B cell (primary cell): ENCODE data around the gene UBAC2. TPM values are rescaled to one million over a fixed set of nuclear protein-coding genes. Genes with fewer than 3 reads are reported as not detected.
A peak's percentile ranks its signal among the peaks of the same experiment; 100 is the strongest.

Source experiments
- ATAC-seq: fragments of 200-7000 bp; cut with Tn5 transposase; one replicate; pipeline ENCODE4 v1.10.0; 2021; ENCODE audit warnings: low read depth, mild to moderate bottlenecking, moderate number of reproducible peaks, moderate library complexity
- CTCF ChIA-PET: fragments of 350-600 bp; sonication (Branson Sonifier 250); formaldehyde crosslinking; loops from one replicate; lab custom pipeline; 2021; ENCODE audit warnings: antibody characterized with exemption, inconsistent platforms; lab: Charles Lee
- POLR2A ChIA-PET: fragments of 350-600 bp; sonication (Branson Sonifier 250); formaldehyde crosslinking; loops from one replicate; lab custom pipeline; 2021; ENCODE audit warnings: antibody characterized with exemption; lab: Charles Lee
- DNase-seq: peaks from one replicate; pipeline ENCODE4 v3.0.0; 2013
- H2AFZ ChIP-seq: 2 replicates; pipeline ENCODE4 v1.6.1; 2012; ENCODE audit warnings: mild to moderate bottlenecking, low read depth, low read length; ENCODE audit not compliant: insufficient read depth, poor library complexity, severe bottlenecking
- H3K27ac ChIP-seq, 2 donors: 1 replicate in 1 of 2; 2 replicates in 1 of 2; pipeline ENCODE4 v1.5.1; 2012 to 2013; ENCODE audit warnings: low read length in 2 of 2, mild to moderate bottlenecking in 2 of 2, moderate library complexity in 1 of 2
- H3K27me3 ChIP-seq, 4 experiments: fragments of 200-600 bp in 1 of 4; sonication (generic) in 1 of 4; replicated peaks in 1 of 4; 1 replicate in 2 of 4; 2 replicates in 2 of 4; pipeline versions ENCODE4 v1.6.1 to v1.7.0; 2013 to 2016; ENCODE audit warnings: low read length in 3 of 4, mild to moderate bottlenecking in 2 of 4, mixed read lengths in 1 of 4, moderate library complexity in 1 of 4; ENCODE audit not compliant: insufficient read depth in 4 of 4, control insufficient read depth in 3 of 4; ENCODE audit errors: control extremely low read depth in 1 of 4
- H3K36me3 ChIP-seq, 2 experiments: replicated peaks in 1 of 2; 1 replicate in 1 of 2; 2 replicates in 1 of 2; pipeline versions ENCODE4 v1.6.1 to v1.7.1; 2013; ENCODE audit warnings: low read length in 1 of 2; ENCODE audit not compliant: insufficient read depth in 2 of 2, control insufficient read depth in 1 of 2; ENCODE audit errors: control extremely low read depth in 1 of 2, extremely low read depth in 1 of 2
- H3K4me1 ChIP-seq, 2 donors: fragments of 200-600 bp in 1 of 2; sonication (generic) in 1 of 2; 1 replicate in 1 of 2; 2 replicates in 1 of 2; pipeline versions ENCODE4 v1.5.1 to v1.6.1; 2013 to 2017; ENCODE audit warnings: low read length in 2 of 2; ENCODE audit not compliant: control insufficient read depth in 2 of 2, insufficient read depth in 2 of 2
- H3K4me2 ChIP-seq: replicated peaks from 2 replicates; pipeline ENCODE3; 2012; ENCODE audit warnings: mild to moderate bottlenecking, low read depth, low read length; ENCODE audit not compliant: poor library complexity, severe bottlenecking
- H3K4me3 ChIP-seq, 5 experiments: fragments of 200-600 bp in 1 of 5; sonication (generic) in 1 of 5; 1 replicate in 3 of 5; 2 replicates in 2 of 5; pipeline versions ENCODE4 v1.5.1 to v1.7.0; 2011 to 2016; ENCODE audit warnings: low read length in 4 of 5, mild to moderate bottlenecking in 4 of 5, low read depth in 2 of 5, control low read depth in 1 of 5, moderate library complexity in 1 of 5; ENCODE audit not compliant: insufficient read depth in 1 of 5; ENCODE audit errors: control extremely low read depth in 1 of 5, extremely low read depth in 1 of 5
- H3K79me2 ChIP-seq: fragments of 200-600 bp; sonication (generic); one replicate; pipeline ENCODE4 v1.6.0; 2016; ENCODE audit warnings: low read length; ENCODE audit not compliant: control insufficient read depth, insufficient read depth
- H3K9ac ChIP-seq: fragments of 200-600 bp; sonication (generic); 2 replicates; pipeline ENCODE4 v1.6.1; 2017; ENCODE audit warnings: mild to moderate bottlenecking, low read length, moderate library complexity
- H3K9me3 ChIP-seq, 3 donors: one replicate each; pipeline versions ENCODE4 v1.6.1 to v1.7.1; 2013; ENCODE audit warnings: low read length in 2 of 3; ENCODE audit not compliant: control insufficient read depth in 2 of 3, insufficient read depth in 1 of 3; ENCODE audit errors: control extremely low read depth in 1 of 3
- H4K20me1 ChIP-seq: 2 replicates; pipeline ENCODE4 v1.6.0; 2012; ENCODE audit warnings: mild to moderate bottlenecking, low read length; ENCODE audit not compliant: insufficient read depth, control insufficient read depth, poor library complexity, severe bottlenecking
- H3K27ac Mint-ChIP-seq: one replicate; pipeline ENCODE4 v1.8.0; 2021; ENCODE audit warnings: mixed read lengths
- H3K27me3 Mint-ChIP-seq: one replicate; pipeline ENCODE4 v1.8.0; 2021; ENCODE audit warnings: mixed read lengths
- H3K4me1 Mint-ChIP-seq: one replicate; pipeline ENCODE4 v1.8.0; 2021; ENCODE audit warnings: mixed read lengths
- H3K4me3 Mint-ChIP-seq: one replicate; pipeline ENCODE4 v1.8.0; 2021; ENCODE audit warnings: mixed read lengths
- H3K9me3 Mint-ChIP-seq: one replicate; pipeline ENCODE4 v1.8.0; 2022; ENCODE audit warnings: mixed read lengths; ENCODE audit not compliant: insufficient read depth
- CTCF ChIP-seq: fragments of 200-600 bp; IDR thresholded peaks from one replicate; pipeline ENCODE4 v1.8.0; 2022; ENCODE audit warnings: antibody characterized with exemption, mild to moderate bottlenecking
- EZH2 ChIP-seq: IDR thresholded peaks from 2 replicates; pipeline ENCODE4 v1.6.1; 2012; ENCODE audit warnings: borderline replicate concordance, low read depth, mild to moderate bottlenecking, moderate library complexity, low read length; ENCODE audit not compliant: insufficient read depth, poor library complexity, severe bottlenecking
- WGBS: methylation state at CpG from one replicate; pipeline ENCODE4 v1.1.5; 2013; ENCODE audit warnings: missing lambda C conversion rate; ENCODE audit not compliant: insufficient coverage; 5-methylcytosine and 5-hydroxymethylcytosine counted together
- intact Hi-C: fragments of 100-400 bp; cut with micrococcal nuclease; formaldehyde crosslinking; loops from one replicate; pipeline ENCODE4 v1.10.0; 2022
- polyA plus RNA-seq: library from polyadenylated mRNA; depleted of rRNA; stranded (reverse); fragments of >200 nt; gene quantifications from 2 replicates; pipeline ENCODE4 v1.2.3, GENCODE V29; 2012
- total RNA-seq, 2 donors: library from RNA; stranded (reverse); fragments of 120-200 nt in 1 of 2; gene quantifications; 1 replicate in 1 of 2; 2 replicates in 1 of 2; pipeline versions ENCODE4 v1.2.3 to v1.2.4, GENCODE V29; 2013 to 2022

Gene UBAC2
- total and polyA plus RNA-seq, 2 donors (not counting 1 experiment from before 2014, with no cell fraction given) = 56.3 to 60.8 TPM

- no peaks in the 10 kb centered on the region for H3K9me3 Mint-ChIP-seq
- Histone ChIP-seq H3K79me2 (peaks cover 99% of the 10 kb centered on the region), H3K9ac (peak overlapping the region; percentile 80), H4K20me1 (no peaks in the 10 kb centered on the region), H3K36me3 (peaks cover 0 to 45% of the 10 kb centered on the region in 2 experiments), H3K9me3 (no peaks in the 10 kb centered on the region), H3K27ac (peak overlapping the region; percentile 78 to 87), H2AFZ (no peak overlapping the region), H3K4me1 (peaks cover 72 to 73% of the 10 kb centered on the region in 2 donors), H3K4me3 (peak overlapping the region in 4 of 5 experiments; percentile 45 to 95 (median 70)), H3K4me2 (peak overlapping the region; percentile 68), H3K27me3 (no peaks in the 10 kb centered on the region)
- H3K4me1 Mint-ChIP-seq = peaks cover 69% of the 10 kb centered on the region
- peak overlapping the region; percentile 79 for H3K27ac Mint-ChIP-seq
- peak overlapping the region; percentile 94 for H3K4me3 Mint-ChIP-seq
- no peaks in the 10 kb centered on the region for H3K27me3 Mint-ChIP-seq
- DNase-seq (no peak), ATAC-seq (no peak)
- 59% methylated on average over 13 of the region's 14 CpGs for WGBS
- TF ChIP-seq EZH2 (no peak), CTCF (no peak)
- POLR2A ChIA-PET = interaction anchor here (0.8 to 1.0 kb wide), 2 partner anchors 34 to 69 kb away, joined by 3 to 4 read pairs; no protein-coding TSS in a partner anchor
- intact Hi-C loops = loop anchor here (10.0 kb wide), 1 partner anchor 131 kb away; no protein-coding TSS in a partner anchor
- CTCF ChIA-PET = interaction anchor here (0.5 to 13.9 kb wide), 15 partner anchors 9 to 302 kb away, joined by 3 to 206 read pairs (median 4); no protein-coding TSS in a partner anchor
These were observed 103.3 kb downstream of the UBAC2 start for GRCh38 chr13:99303863-99304521.

GRCh38 chr13:99304541-99304940 is 103.9 kb downstream of the UBAC2 start:
- intact Hi-C loops = loop anchor here (10.0 kb wide), 1 partner anchor 130 kb away; no protein-coding TSS in a partner anchor
- TF ChIP-seq EZH2 (no peak), CTCF (no peak)
- H3K4me1 Mint-ChIP-seq = peaks cover 69% of the 10 kb centered on the region
- H3K27me3 ChIP-seq = no peaks in the 10 kb centered on the region
- H3K27ac Mint-ChIP-seq = peak overlapping the region; percentile 79
- H3K9ac ChIP-seq = peak overlapping the region; percentile 80
- H3K27me3 Mint-ChIP-seq = no peaks in the 10 kb centered on the region
- H3K9me3 Mint-ChIP-seq = no peaks in the 10 kb centered on the region
- H2AFZ ChIP-seq = no peak overlapping the region
- ATAC-seq (no peak), DNase-seq (no peak)
- peaks cover 0 to 45% of the 10 kb centered on the region in 2 experiments for H3K36me3 ChIP-seq
- H3K4me3 Mint-ChIP-seq = peak overlapping the region; percentile 94
- H4K20me1 ChIP-seq = no peaks in the 10 kb centered on the region
- H3K4me3 ChIP-seq = peak overlapping the region; percentile 26 to 95 (median 69)
- WGBS = no CpG with 5 or more reads among the region's 4 CpGs
- ChIA-PET CTCF (interaction anchor here (0.5 to 13.9 kb wide), 13 partner anchors 8 to 301 kb away, joined by 3 to 206 read pairs (median 4); no protein-coding TSS in a partner anchor), POLR2A (interaction anchor here (1.0 kb wide), 1 partner anchor 69 kb away, joined by 3 read pairs; no protein-coding TSS in a partner anchor)
- peaks cover 67 to 70% of the 10 kb centered on the region in 2 donors for H3K4me1 ChIP-seq
- H3K9me3 ChIP-seq = no peaks in the 10 kb centered on the region
- H3K4me2 ChIP-seq = peak overlapping the region; percentile 68
- H3K79me2 ChIP-seq = peaks cover 99% of the 10 kb centered on the region
- peak overlapping the region; percentile 78 to 87 for H3K27ac ChIP-seq
